ENCODE measurements around the gene KRT77.

DNA sequence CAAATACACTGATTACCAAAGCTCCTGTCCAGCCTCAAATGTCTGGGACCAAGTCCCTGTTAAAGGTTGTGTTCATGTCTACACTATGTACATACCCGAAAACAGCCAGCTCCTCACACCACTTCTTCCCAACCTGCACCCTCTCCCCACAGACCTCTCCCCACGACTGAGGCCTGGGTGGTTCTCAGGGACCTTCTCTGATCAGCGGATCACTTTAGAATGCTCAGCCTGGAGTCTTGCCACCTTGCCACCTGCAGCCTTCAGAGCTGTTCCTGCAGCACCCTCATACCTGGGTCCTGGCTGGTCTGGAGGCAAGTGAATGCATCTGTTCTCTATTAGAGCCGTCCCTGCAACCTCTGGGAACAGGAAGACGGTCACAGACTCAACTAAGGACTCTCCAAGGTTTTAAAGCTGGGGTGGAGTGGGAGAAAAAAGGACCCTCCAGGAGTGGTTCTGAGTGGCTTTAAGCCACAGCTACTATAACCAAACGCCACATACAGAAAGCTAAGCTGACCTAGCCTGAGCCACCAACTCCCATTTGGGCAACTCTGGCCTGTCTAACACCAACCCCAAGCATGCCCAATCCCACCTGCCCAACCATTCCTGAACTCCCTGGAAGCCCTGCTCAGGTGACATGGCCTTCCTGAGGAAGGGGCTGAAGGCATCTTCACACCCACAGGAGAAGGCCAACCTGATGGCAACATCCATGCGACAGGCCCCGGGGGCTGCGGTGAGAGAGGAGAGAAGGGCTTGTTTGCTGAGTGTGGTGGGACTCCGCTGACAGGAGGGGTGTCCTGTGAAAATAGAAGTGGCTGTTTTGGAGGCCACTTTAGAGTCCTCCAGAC lies 59.9 kb downstream of the KRT77 start:
- TF ChIP-seq POLR2A (IDR thresholded peaks at IDR 0.05) (no peak), CTCF (IDR thresholded peaks at IDR 0.05) (no peak), POLR2AphosphoS5 (IDR thresholded peaks at IDR 0.05) (no peak)

Measured in breast epithelium (tissue), 3 donors.